ENCODE measurements around the gene KYAT1. TPM values are rescaled to one million over a fixed set of nuclear protein-coding genes. Genes with fewer than 3 reads are reported as not detected.

Gene KYAT1
- total and polyA plus RNA-seq, 2 of the 13 experiments (the other 11 are each of a cell fraction or from before 2014, with no cell fraction given), result 9.2 to 46.5 TPM

- peak; percentile 72; the same call in 1 of the 2 replicates for TF ChIP-seq ZNF292 (CRISPR knock-in tag; IDR thresholded peaks at IDR 0.05; ENCODE audit: borderline replicate concordance, low read depth)
- peak; percentile 60; the same call in 1 of the 2 replicates for TF ChIP-seq SP5 (CRISPR knock-in tag; IDR thresholded peaks at IDR 0.05; ENCODE audit: borderline replicate concordance, low read depth)
- TF ChIP-seq THAP11 (CRISPR knock-in tag; IDR thresholded peaks at IDR 0.05), result no peak
- TF ChIP-seq RAD51 (IDR thresholded peaks at IDR 0.05; ENCODE audit: borderline replicate concordance), result no peak
- no peak for TF ChIP-seq YY1 (IDR thresholded peaks at IDR 0.05; ENCODE audit: insufficient read depth, insufficient replicate concordance, low read depth, low read length)
- TF ChIP-seq, protein P1, sequence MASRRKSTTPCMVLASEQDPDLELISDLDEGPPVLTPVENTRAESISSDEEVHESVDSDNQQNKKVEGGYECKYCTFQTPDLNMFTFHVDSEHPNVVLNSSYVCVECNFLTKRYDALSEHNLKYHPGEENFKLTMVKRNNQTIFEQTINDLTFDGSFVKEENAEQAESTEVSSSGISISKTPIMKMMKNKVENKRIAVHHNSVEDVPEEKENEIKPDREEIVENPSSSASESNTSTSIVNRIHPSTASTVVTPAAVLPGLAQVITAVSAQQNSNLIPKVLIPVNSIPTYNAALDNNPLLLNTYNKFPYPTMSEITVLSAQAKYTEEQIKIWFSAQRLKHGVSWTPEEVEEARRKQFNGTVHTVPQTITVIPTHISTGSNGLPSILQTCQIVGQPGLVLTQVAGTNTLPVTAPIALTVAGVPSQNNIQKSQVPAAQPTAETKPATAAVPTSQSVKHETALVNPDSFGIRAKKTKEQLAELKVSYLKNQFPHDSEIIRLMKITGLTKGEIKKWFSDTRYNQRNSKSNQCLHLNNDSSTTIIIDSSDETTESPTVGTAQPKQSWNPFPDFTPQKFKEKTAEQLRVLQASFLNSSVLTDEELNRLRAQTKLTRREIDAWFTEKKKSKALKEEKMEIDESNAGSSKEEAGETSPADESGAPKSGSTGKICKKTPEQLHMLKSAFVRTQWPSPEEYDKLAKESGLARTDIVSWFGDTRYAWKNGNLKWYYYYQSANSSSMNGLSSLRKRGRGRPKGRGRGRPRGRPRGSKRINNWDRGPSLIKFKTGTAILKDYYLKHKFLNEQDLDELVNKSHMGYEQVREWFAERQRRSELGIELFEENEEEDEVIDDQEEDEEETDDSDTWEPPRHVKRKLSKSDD (CRISPR knock-in tag; IDR thresholded peaks at IDR 0.05; ENCODE audit: low read depth), result no peak
- peak; percentile 78 for TF ChIP-seq HOXA3 (CRISPR knock-in tag; IDR thresholded peaks at IDR 0.05)
- no peak for TF ChIP-seq HDAC6 (IDR thresholded peaks at IDR 0.05; ENCODE audit: low read depth, low read length)
- TF ChIP-seq SOX5 (CRISPR knock-in tag; IDR thresholded peaks at IDR 0.05; ENCODE audit: borderline replicate concordance), result peak; percentile 38; the same call in 1 of the 2 replicates
- TF ChIP-seq, protein P2, sequence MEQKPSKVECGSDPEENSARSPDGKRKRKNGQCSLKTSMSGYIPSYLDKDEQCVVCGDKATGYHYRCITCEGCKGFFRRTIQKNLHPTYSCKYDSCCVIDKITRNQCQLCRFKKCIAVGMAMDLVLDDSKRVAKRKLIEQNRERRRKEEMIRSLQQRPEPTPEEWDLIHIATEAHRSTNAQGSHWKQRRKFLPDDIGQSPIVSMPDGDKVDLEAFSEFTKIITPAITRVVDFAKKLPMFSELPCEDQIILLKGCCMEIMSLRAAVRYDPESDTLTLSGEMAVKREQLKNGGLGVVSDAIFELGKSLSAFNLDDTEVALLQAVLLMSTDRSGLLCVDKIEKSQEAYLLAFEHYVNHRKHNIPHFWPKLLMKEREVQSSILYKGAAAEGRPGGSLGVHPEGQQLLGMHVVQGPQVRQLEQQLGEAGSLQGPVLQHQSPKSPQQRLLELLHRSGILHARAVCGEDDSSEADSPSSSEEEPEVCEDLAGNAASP (CRISPR knock-in tag; IDR thresholded peaks at IDR 0.05; ENCODE audit: borderline replicate concordance), result peak; percentile 68; the same call in 1 of the 2 replicates
- TF ChIP-seq NFE2L1 (CRISPR knock-in tag; IDR thresholded peaks at IDR 0.05; ENCODE audit: borderline replicate concordance), result no peak
- no peak for TF ChIP-seq YEATS2 (CRISPR knock-in tag; IDR thresholded peaks at IDR 0.05; ENCODE audit: borderline replicate concordance)
- TF ChIP-seq U2AF2 (IDR thresholded peaks at IDR 0.05; ENCODE audit: low read depth, low read length), result no peak
- TF ChIP-seq ZNF121 (CRISPR knock-in tag; IDR thresholded peaks at IDR 0.05), result peak; percentile 87
- no peak for TF ChIP-seq FOXP1 (IDR thresholded peaks at IDR 0.05)
- 0 out of 2 replicates have a peak, but pooled peaks have one; percentile 12 for TF ChIP-seq FOXP1 (CRISPR knock-in tag; IDR thresholded peaks at IDR 0.05)
- no peak for TF ChIP-seq UBTF (CRISPR knock-in tag; IDR thresholded peaks at IDR 0.05)
- no peak for TF ChIP-seq ZSCAN12 (CRISPR knock-in tag; IDR thresholded peaks at IDR 0.05)
- TF ChIP-seq MLLT10 (CRISPR knock-in tag; IDR thresholded peaks at IDR 0.05), result no peak
- peak; percentile 38; the same call in 1 of the 2 replicates for TF ChIP-seq ZC3H13 (CRISPR knock-in tag; IDR thresholded peaks at IDR 0.05)
- TF ChIP-seq SOX6 (IDR thresholded peaks at IDR 0.05), result no peak
- peak; percentile 26; the same call in 1 of the 2 replicates for TF ChIP-seq SOX6 (CRISPR knock-in tag; IDR thresholded peaks at IDR 0.05)
- 0 out of 2 replicates have a peak, but pooled peaks have one; percentile 42 for TF ChIP-seq KDM6A (CRISPR knock-in tag; IDR thresholded peaks at IDR 0.05; ENCODE audit: low read depth)
- 0 out of 2 replicates have a peak, but pooled peaks have one; percentile 22 for TF ChIP-seq ZKSCAN8 (CRISPR knock-in tag; IDR thresholded peaks at IDR 0.05; ENCODE audit: borderline replicate concordance)
- 0 out of 2 replicates have a peak, but pooled peaks have one; percentile 22 for TF ChIP-seq KAT8 (CRISPR knock-in tag; IDR thresholded peaks at IDR 0.05)
- TF ChIP-seq MEF2D (CRISPR knock-in tag; IDR thresholded peaks at IDR 0.05), result no peak
Observed at GRCh38 chr9:128919402-128920089, 37.8 kb upstream of the KYAT1 start (continued).
